GM19239 (cell line): ENCODE data around the gene SERPINA6.
"Not testable (repeated sequence)": the region's sequence is repeated elsewhere in the genome, so short reads cannot be mapped to it uniquely, and the experiment has no call there.

Experiments
- DNase-seq: peaks from one replicate; pipeline ENCODE4 v3.0.0; 2011; ENCODE audit warnings: low spot score; ENCODE audit not compliant: insufficient read length
- FAIRE-seq: peaks from 2 replicates; lab custom pipeline; 2011; peaks lifted over from hg19 to GRCh38; lab: Jason Lieb, UNC

SERPINA6 gene

DNA sequence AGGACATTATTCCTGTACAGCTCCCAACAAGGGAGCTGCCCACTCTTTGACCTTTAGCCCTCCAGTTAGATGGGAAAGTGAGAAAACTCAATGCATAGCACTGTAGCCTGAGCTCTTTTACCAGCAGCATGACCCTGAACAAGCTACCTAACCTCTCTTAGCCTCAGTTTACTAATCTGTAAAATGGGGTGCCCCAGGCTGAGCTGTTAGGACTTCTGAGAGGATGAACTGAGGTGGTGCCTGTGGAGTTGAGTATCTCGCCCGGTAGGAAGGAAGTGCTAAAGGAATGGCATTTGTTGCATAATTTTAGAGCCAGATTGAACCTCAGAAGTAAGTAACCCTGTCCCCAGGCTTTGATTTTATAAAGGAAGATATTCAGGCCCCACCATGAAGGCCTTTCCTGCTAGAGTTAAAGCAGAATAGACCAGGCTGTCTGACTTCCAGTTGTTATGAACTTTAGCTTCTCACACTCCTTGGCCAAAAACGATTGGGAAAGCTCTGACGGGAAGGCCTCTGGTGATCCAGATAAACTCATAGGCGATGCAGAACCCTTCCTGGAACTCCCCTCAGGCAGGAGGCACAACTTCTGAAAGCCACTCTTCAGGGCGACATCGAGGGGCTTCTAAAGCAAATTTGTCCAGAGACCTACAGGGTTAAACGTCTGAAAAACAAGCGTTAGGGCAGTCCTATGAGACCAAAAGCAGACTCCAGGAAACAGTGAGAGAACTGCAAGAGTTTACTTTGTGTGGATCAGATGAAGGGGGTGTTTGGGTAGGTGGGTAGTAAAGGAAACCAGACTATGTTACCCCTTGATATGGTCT is 27.6 kb downstream of the SERPINA6 start:
- DNase-seq: no peak
- FAIRE-seq: no peak

DNA sequence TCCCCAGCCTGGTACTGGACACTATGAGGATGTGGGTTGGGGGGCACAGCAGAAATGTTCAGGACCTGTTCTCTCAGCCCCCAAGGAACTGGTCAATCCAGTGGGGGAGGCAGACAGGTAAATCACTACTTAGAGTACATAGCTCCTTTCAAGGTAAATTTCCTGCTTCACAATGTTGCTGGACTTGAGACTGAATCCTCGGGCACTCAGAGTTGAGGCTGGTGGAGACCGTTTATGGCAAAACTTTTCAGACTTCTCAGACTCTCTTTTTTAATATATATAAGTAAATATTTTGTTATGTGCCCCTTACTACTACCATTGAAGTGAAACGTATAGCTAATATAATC is 29.6 kb downstream of the SERPINA6 start:
- DNase-seq (no peak), FAIRE-seq (no peak)

DNA sequence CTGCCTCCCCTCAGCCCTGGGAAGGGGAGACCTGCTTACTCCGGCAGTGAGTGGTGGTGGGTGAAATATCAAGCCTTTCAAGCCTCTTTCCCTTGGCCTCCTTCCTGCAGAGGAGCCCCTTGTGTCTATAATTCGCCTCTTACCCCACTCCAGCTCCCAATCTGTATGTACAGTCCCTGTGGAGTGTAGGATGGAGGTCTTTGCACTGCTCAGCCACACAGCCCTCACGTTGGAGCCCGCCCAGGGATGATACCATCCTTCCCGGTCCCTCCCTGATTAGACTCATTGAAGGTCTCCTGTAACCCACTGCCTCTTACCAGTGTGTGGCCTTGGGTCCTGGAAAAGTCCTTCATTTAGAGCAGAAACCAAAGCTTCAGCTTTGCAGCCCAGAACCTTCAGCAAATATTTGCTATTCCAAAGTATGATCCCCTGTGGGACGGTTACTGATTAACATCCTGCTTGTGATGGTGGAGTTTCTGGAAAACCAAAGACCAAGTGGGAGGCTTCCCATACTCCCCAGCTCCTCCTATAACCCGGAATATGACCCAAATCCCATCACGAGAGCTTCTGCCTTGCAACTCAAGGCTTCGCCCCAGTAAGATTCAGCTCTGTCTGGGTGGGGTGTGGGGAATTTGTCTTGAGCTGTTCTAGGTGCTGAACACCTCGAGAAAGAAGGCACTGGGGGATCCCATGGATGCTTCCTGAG is 30.1 kb downstream of the SERPINA6 start, which contains the start of gene SERPINA10:
TSS of gene SERPINA10 (minus strand) at position 397 of the 706 bp plus-strand sequence. CDS start 2,675 bp downstream, outside the sequence.
- no peak for DNase-seq
- no peak for FAIRE-seq

DNA sequence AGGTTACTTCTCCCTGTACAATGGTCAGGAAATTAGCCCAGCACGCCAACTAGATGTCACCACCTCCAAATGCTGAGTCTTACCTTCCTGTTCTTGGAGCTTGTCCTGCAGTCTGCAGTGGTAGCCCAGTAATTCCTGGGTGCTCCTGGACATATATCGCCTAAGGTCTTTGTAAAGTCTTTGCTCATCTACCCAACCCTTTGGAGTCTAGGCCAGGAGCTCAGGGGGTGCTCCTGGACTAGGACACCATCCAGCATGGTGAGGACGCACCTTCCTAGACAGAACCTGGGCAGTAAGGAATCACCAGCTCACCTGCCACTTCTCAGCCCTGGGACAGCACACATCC is 30.6 kb downstream of the SERPINA6 start:
- DNase-seq (no peak), FAIRE-seq (no peak)

DNA sequence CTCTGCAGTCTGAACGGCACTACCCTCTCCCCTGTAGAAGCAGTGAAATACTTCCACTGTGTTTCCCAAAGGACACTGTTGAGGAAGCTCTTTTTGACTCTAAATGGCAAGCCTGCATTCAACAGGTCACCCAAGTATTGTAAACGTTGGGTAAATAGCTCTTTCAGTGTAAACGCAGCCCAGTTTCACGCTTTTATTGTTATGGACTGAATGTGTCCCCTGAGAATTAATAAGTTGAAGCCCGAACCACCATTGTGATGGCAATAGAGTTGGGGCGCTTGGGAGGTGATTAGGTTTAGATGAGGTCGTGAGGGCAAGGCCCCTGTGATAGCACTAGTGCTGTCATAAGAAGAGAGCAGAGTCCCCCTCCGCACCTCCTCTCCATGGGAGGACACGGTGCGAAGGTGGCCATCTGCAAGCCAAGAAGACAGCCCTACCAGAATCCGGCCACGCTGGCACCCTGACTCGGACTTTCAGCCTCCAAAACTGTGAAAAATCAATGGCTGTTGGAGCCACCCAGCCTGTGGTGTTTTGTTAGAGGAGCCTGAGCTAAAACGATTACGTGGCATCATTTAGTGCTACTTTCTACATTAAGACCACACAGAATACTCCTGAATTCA is 31.1 kb downstream of the SERPINA6 start:
- no peak for DNase-seq
- FAIRE-seq: no peak

DNA sequence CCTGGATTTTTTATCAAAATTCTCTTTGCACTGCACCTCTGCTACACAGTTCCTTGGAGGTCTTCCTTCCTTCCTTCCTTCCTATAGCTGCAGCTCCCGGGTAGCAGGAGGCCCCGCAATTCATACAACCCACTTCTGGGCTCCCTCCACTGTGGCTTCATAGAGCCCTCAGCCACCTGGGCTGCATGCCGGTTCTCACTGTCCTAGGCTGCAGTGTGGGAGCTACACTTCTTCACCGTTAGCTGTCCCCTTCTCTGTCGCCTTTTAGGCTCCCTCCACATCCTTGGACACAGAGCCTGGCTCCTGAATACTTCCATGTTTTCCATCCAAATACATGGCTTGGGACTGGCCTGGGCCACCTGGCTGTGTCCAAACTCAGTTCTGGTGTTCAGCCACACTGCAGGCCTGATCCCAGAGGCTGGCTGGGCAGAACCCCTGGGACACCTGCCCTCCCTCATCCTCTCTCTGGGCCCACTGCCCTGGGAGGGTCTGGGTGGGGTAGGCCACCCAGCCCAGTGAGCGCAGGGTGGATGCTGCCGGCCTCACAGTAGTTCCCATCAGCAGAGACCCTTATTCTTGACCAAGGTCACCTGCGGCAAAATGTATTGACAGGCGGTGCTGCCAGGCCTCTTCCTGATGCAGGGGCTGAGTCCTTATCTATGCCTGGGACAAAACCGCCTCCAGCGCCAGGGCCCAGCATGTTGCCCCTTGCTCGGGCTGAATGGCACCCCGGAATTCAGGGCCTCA is 31.8 kb downstream of the SERPINA6 start:
- DNase-seq: no peak
- FAIRE-seq: no peak

DNA sequence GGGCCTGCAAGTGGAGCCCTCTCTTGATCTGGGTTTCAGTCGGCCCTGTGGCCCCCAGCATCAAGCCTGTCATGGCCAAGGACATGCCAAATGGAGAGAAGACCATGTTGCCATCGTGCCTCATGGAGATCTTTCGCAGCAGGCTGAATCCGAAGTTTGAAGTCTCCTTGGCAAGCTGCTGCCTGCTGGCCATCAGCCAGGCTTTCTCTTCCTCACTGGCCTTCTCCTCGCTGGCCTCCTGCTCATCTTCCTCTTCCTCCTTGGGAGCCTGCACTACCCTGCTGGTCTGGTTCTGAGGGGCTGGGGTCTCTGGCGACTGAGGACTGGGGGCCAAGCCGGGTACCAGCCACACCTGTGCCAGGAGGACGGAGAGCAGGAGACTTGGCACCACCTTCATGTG is 32.9 kb downstream of the SERPINA6 start:
- DNase-seq: no peak
- FAIRE-seq: no peak

DNA sequence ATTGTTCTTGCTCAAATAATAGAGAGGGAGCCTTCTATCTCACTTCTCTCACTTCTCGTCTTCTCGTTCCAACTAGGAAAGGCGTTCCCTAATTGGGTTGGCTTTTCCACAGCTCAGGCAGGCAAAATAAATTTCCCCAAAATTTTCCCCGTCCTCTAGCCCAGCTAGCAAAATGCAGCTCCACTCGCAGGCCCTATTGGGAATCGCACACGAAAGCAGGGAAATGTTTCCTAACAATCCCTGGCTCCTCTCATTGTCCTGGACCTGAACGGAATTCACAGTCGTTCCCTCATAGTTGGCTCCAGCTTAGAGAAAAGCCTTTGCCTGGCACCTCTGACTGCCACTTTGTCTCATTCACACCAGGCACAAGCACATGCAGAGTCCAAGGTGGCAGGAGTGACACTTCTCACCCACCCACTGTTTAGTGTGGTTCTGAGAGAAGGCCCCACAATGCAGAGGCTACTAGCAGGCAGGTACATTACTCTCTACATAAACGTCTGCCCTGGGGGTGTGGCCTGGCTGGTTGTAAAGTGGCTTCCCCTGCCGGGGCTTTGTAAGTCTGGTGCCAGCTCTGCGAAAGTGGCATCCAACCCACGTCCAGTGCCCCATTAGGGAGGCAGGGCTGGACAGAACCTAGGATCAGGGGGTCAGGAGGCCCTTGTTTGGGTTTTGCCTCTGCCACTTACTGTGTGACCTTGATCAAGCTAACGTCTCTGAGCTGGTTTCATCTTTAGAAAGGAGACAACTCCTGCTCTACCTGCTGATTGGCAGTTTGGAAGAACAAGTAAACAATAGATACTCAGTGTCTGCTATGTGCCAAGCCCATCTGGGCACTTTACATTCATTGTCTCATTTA is 34.3 kb downstream of the SERPINA6 start:
- no peak for DNase-seq
- FAIRE-seq: no peak

DNA sequence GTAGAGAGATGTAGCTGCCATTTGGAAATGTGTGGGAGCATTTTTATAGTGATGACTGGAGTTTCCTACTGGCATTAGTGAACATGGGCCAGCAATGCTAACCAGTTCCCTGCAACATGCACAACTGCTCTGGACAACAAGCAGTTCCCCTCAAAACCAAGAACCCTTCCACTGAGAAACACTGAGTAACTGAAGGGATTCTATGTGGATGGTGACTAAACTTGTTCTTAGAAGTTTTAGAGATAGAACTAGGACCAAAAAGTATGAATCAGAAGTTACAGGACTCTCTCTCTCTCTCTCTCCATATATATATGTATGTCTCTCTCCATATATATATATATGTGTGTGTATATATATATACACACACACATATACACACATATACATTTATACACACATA is 38.0 kb downstream of the SERPINA6 start:
- DNase-seq (no peak), FAIRE-seq (no peak)

DNA sequence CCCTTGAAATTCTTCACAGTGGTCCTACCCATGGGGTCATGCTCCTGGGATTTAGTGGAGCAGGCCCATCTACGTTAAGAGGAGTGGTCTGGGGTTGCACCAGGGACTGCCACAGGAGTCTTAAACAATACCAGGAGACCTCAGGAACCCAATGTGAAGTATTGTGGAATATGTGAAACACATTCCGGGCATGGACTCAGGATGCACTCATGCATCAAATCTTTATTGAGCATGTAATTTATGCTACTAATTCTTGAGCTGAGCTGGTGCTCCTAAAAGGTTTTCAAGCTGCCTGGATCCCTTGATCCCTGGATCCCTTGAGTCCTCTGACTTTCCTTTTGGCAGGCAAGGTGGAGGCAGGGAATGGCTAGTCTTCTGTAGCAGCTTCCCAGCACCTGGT is 38.9 kb downstream of the SERPINA6 start:
- FAIRE-seq (no peak), DNase-seq (no peak)

DNA sequence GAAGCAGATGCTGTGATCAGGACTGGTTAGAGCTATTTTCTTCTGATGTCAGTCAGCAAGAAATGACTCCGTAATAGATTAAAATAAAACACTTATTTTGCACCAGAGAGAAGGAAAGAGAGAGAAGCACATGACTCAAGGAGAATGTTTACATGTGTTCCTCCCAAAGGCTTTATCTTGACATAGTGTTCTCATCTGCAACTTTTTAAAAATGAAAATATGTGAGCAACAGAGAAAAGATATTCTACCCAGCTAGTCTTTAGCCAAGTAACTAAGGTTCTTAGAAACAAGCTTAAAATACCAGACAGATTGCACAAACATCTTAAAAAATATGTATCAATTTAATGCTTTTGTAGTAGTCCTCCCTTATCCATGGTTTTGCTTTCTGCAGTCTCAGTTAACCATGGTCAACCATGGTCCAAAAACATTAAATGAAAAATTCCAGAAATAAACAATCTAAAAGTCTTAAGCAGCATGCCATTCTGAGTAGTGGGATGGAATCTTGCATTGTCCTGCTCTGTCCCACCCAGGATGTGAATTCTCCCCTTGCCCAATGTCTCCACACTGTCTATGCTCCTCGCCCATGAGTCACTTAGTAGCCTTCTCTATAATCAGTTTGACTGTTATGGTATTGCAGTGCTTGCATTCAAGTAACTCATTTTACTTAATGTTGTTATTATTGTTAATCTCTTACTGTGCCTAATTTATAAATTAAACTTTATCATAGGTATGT is 40.0 kb downstream of the SERPINA6 start:
- FAIRE-seq (no peak), DNase-seq (no peak)

DNA sequence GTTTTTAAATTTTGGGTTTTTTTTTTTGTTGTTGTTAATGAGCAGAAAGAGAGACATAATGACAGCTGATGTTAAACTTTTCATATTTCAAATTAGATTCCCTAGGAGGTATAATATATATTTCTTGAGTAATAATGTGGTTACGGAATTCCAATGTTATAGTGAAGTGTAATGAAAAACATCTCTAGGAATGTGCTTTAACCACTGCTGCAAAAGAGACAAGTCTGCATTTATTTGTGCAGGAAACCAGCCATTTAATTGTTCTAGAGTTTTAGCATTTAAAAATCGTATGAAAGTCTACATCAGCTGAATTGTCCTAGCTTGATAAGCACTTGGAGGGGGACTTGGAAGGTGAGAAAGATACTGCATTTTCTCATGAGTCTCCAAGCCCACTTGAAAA is 44.4 kb downstream of the SERPINA6 start:
- DNase-seq (no peak), FAIRE-seq (no peak)

DNA sequence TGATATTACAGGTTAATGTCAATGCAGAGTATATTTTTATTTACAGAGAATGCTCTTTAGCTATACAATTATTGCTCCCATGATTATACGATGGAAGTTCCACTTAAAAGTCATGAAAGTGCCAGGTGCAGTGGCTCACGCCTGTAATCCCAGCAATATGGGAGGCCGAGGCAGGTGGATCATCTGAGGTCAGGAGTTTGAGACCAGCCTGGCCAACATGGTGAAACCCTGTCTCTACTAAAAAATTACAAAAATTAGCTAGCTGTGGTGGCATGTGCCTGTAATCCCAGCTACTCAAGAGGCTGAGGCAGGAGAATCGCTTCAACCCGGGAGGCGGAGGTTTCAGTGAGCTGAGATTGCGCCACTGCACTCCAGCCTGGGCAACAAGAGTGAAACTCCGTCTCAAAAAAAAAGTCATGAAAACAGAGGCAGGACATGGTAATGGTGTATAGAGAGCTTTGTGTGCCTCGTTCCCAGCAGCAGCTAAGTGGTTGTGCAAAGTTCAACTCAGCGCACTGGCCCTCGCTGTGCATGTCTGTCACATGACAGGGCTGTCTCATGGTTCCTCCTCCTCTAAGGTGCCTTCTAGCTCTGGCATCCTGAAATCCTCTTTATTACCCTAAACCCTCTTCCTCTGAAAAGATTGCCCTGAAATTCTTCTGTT is 46.1 kb downstream of the SERPINA6 start:
- DNase-seq, FAIRE-seq: not testable (repeated sequence)

DNA sequence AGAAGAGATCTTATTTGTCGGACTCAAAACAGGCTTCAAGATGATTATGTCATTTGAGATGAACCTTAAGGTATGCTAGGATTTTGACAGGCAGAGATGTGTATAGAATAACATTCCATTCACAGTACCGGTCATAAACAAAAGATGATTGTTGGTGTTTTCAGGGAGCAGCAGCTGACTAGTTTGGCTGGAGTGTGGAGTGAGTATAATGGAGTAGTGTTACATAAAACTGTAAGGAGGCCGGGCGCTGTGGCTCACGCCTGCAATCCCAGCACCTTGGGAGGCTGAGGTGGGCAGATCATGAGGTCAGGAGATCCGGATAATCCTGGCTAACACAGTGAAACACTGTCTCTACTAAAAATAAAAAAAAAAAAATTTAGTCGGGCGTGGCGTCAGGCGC is 54.0 kb downstream of the SERPINA6 start:
- FAIRE-seq (no peak), DNase-seq (no peak)

DNA sequence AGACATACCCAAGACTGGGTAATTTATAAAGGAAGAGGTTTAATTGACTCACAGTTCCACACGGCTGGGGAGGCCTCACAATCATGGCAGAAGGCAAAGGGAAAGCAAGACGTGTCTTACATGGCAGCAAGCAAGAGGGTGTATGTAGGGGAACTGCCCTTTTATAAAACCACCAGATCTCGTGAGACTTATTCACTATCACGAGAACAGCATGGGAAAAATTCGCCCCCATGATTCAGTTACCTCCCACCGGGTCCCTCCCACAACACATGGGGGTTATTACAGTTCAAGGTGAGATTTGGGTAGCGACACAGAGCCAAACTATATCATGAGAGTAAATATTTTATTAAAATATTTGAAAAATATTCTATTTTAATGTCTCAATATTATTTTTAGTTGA is 54.6 kb downstream of the SERPINA6 start:
- not testable (repeated sequence) for FAIRE-seq, DNase-seq

DNA sequence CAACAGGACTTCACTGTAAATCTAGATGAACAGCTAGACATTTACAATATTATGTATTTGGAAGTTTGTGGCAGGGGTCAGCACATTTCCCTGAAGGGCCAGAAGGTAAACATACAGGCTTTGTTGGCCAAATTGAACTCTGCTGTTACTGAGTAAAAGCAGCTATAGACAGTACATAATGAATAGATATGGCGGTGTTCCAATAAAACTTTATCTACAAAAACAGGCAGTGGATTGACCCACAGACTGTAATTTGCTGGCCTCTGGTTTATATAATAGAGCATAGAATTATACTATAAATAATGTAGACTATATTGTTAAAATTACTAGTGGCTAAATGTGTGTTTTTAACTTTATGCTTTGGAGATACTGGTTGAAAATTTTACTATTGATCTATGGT is 55.8 kb downstream of the SERPINA6 start:
- no peak for DNase-seq
- no peak for FAIRE-seq

DNA sequence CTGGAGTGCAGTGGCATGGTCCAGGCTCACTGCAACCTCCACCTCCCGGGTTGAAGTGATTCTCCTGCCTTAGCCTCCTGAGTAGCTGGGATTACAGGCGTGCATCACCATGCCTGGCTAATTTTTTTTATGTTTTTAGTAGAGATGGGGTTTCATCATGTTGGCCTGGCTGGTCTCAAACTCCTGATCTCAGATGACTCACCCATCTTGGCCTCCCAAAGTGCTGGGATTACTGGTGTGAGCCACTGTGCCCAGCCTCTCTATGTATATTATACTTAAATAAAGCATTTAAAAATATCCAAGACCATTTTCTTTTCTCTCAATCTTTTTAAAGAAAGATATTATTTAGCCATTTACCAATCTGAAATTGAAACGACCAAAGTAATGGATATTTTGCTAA is 58.9 kb downstream of the SERPINA6 start:
- not testable (repeated sequence) for FAIRE-seq, DNase-seq
